HepG2 (cell line): Measurements from ENCODE around the gene ST6GALNAC4.

Experiments used
- ATF3 ChIP-seq: sonication (generic); formaldehyde crosslinking; IDR thresholded peaks from 2 replicates; pipeline ENCODE4 v1.4.0; 2020; ENCODE audit warnings: missing genetic modification reagents
- BHLHE40 ChIP-seq: IDR thresholded peaks from 2 replicates; pipeline ENCODE4 v1.6.1; 2011; ENCODE audit warnings: low read length, improper control_type of control experiment
- CTCF ChIP-seq: sonication (generic); formaldehyde crosslinking; IDR thresholded peaks from 2 replicates; pipeline ENCODE4 v1.5.0; 2020; ENCODE audit warnings: mild to moderate bottlenecking, missing genetic modification reagents, moderate library complexity
- ESRRA ChIP-seq: sonication (generic); formaldehyde crosslinking; IDR thresholded peaks from 2 replicates; pipeline ENCODE4 v1.5.1; 2020; ENCODE audit warnings: mild to moderate bottlenecking, low read depth, missing genetic modification reagents
- FOSL2 ChIP-seq: sonication (generic); formaldehyde crosslinking; IDR thresholded peaks from 2 replicates; pipeline ENCODE4 v1.4.0; 2020; ENCODE audit warnings: missing genetic modification reagents
- HDAC1 ChIP-seq: sonication (generic); formaldehyde crosslinking; IDR thresholded peaks from 2 replicates; pipeline ENCODE4 v1.5.1; 2020; ENCODE audit warnings: mild to moderate bottlenecking, missing genetic modification reagents
- POLR2A ChIP-seq, 2 experiments: IDR thresholded peaks; 2 replicates each; pipeline ENCODE4 v1.6.1; 2011; ENCODE audit warnings: low read depth in 2 of 2, low read length in 2 of 2, mild to moderate bottlenecking in 1 of 2, moderate library complexity in 1 of 2; ENCODE audit not compliant: insufficient read depth in 1 of 2
- SP2 ChIP-seq: sonication (generic); formaldehyde crosslinking; IDR thresholded peaks from 2 replicates; pipeline ENCODE4 v1.5.1; 2020; ENCODE audit warnings: mild to moderate bottlenecking, missing genetic modification reagents
- ZGPAT ChIP-seq: IDR thresholded peaks from 2 replicates; pipeline ENCODE4 v1.6.1; 2016; ENCODE audit warnings: mild to moderate bottlenecking

DNA sequence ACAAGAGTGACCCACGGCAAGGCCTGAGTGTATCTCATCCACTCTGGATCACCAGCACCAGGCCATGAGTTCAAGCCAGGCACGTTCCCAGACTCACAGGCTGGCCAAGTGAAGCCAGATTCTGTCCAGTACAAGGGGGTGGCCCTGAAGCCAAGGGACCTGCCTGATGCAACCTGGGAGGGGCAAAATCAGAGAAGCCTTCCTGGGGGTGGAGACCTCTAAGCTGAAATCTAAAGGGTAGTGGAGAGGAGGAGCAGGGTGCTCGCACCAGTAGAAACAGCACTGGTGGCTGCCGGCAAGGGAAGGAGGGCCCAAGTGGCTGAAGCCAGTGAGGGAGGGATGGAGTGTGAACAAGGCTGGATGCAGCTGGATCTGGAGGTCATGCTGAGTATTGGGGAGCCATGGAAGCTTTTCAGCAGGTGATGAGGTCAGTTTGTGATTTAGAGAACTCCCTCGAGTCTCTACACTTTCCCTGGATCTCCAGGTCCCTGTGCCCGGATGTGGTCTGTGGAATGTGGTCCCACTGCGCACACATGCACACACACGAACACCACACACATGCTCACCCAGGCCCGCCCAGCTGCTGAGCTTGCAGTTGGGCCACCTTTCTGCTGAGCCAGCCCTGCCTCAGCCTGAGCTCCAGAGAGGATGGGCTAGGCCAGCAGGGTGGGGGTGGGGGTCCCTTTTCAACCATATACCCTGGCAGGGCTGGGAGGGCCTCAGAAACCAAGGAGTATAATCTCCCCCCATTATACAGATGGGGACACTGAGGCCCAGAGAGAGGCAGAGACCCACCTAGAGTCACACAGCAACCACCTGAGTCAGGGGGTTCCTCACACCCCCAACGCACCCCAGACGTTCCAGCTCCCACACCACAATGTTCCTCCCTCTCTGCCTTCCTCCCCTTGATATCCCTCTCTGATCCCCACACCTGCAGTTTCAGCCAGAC lies 12.1 kb upstream of the ST6GALNAC4 start:
- TF ChIP-seq CTCF (CRISPR knock-in tag) = no peak
- no peak for TF ChIP-seq FOSL2
- TF ChIP-seq ZGPAT (CRISPR knock-in tag) = no peak
- no peak for TF ChIP-seq ESRRA (CRISPR knock-in tag)
- TF ChIP-seq BHLHE40 = no peak
- no peak for TF ChIP-seq POLR2A (IDR thresholded peaks at IDR 0.05; ENCODE audit: insufficient read depth in 1 of 2, low read depth in 2 of 2, low read length in 2 of 2)
- TF ChIP-seq HDAC1 (CRISPR knock-in tag) = no peak
- no peak for TF ChIP-seq SP2 (CRISPR knock-in tag)
- no peak for TF ChIP-seq ATF3 (CRISPR knock-in tag)
